IMR-90 (cell line): ENCODE measurements around the gene SOCS6. TPM values are rescaled to one million over a fixed set of nuclear protein-coding genes. Genes with fewer than 3 reads are reported as not detected.
"Not testable (repeated sequence)": the region's sequence is repeated elsewhere in the genome, so short reads cannot be mapped to it uniquely, and the experiment has no call there.

Experiments
- ATAC-seq: fragments of 200-7000 bp; cut with Tn5 transposase; 2 replicates; pipeline ENCODE4 v1.9.1; 2020; ENCODE audit warnings: low read depth, mild to moderate bottlenecking, moderate library complexity
- BruUV-seq: library from RNA; stranded (reverse); fragments of 400-500 nt; replicated peaks from 2 replicates; lab custom pipeline; 2021; lab: Mats Ljungman, UMichigan
- CTCF ChIA-PET: fragments of 300-600 bp; formaldehyde crosslinking; extraction: SDS; loops from one replicate; lab custom pipeline; 2021; ENCODE audit warnings: antibody characterized with exemption; lab: Yijun Ruan, JAX
- POLR2A ChIA-PET: fragments of 300-600 bp; sonication (Branson Sonifier 250); formaldehyde crosslinking; loops from one replicate; lab custom pipeline; 2022; ENCODE audit warnings: antibody characterized with exemption; ENCODE audit not compliant: unreplicated experiment; lab: Charles Lee
- DNase-seq: peaks from one replicate; pipeline ENCODE4 v3.0.0; 2013
- H2AFZ ChIP-seq: replicated peaks from 2 replicates; pipeline ENCODE3; 2013; ENCODE audit warnings: low read length, mild to moderate bottlenecking; ENCODE audit not compliant: poor library complexity
- H2AK5ac ChIP-seq: 2 replicates; pipeline ENCODE4 v1.6.1; 2013; ENCODE audit warnings: low read depth, low read length, inconsistent platforms
- H2AK9ac ChIP-seq: replicated peaks from 2 replicates; pipeline ENCODE3; 2013; ENCODE audit warnings: mild to moderate bottlenecking, low read depth, low read length, moderate library complexity; ENCODE audit not compliant: poor library complexity
- H2BK120ac ChIP-seq: 2 replicates; pipeline ENCODE4 v1.6.1; 2013; ENCODE audit warnings: low read depth, low read length, inconsistent platforms
- H2BK15ac ChIP-seq: 3 replicates; pipeline ENCODE4 v1.6.1; 2013; ENCODE audit warnings: low read depth, low read length, inconsistent platforms
- H2BK20ac ChIP-seq: 2 replicates; pipeline ENCODE4 v1.6.1; 2013; ENCODE audit warnings: low read depth, mild to moderate bottlenecking, inconsistent platforms, low read length, moderate library complexity
- H2BK5ac ChIP-seq: 2 replicates; pipeline ENCODE4 v1.6.1; 2013; ENCODE audit warnings: mild to moderate bottlenecking, low read depth, low read length, inconsistent platforms; ENCODE audit not compliant: poor library complexity, severe bottlenecking
- H3K14ac ChIP-seq: replicated peaks from 2 replicates; pipeline ENCODE4 v1.6.1; 2013; ENCODE audit warnings: low read depth, low read length, inconsistent platforms
- H3K18ac ChIP-seq: 2 replicates; pipeline ENCODE4 v1.6.1; 2013; ENCODE audit warnings: low read depth, low read length, control low read depth
- H3K23ac ChIP-seq: 2 replicates; pipeline ENCODE4 v1.6.1; 2013; ENCODE audit warnings: low read depth, low read length, inconsistent platforms
- H3K27ac ChIP-seq: 2 replicates; pipeline ENCODE4 v1.5.1; 2013; ENCODE audit warnings: mild to moderate bottlenecking, control low read depth, low read length; ENCODE audit not compliant: insufficient read depth
- H3K27me3 ChIP-seq: 2 replicates; pipeline ENCODE4 v1.6.1; 2013; ENCODE audit warnings: low read length; ENCODE audit not compliant: control insufficient read depth, insufficient read depth
- H3K36me3 ChIP-seq: 2 replicates; pipeline ENCODE4 v1.6.1; 2013; ENCODE audit warnings: low read length, mixed read lengths; ENCODE audit not compliant: control insufficient read depth, insufficient read depth
- H3K4ac ChIP-seq: 2 replicates; pipeline ENCODE4 v1.6.1; 2013; ENCODE audit warnings: low read depth, low read length, inconsistent platforms
- H3K4me1 ChIP-seq: 2 replicates; pipeline ENCODE4 v1.6.1; 2013; ENCODE audit warnings: low read length, mixed read lengths; ENCODE audit not compliant: control insufficient read depth, insufficient read depth
- H3K4me2 ChIP-seq: 2 replicates; pipeline ENCODE4 v1.6.1; 2013; ENCODE audit warnings: low read depth, mild to moderate bottlenecking, control low read depth, low read length, moderate library complexity
- H3K4me3 ChIP-seq: 2 replicates; pipeline ENCODE4 v1.5.1; 2013; ENCODE audit warnings: low read depth, mild to moderate bottlenecking, control low read depth, low read length, moderate library complexity; ENCODE audit not compliant: insufficient read depth
- H3K56ac ChIP-seq: 2 replicates; pipeline ENCODE4 v1.6.1; 2013; ENCODE audit warnings: low read length, inconsistent platforms; ENCODE audit not compliant: insufficient read depth; ENCODE audit errors: extremely low read depth
- H3K79me1 ChIP-seq, 2 experiments: 2 replicates each; pipeline ENCODE4 v1.6.1; 2013; ENCODE audit warnings: low read length in 2 of 2, inconsistent platforms in 1 of 2, low read depth in 1 of 2
- H3K9ac ChIP-seq: 2 replicates; pipeline ENCODE4 v1.6.1; 2013; ENCODE audit warnings: low read depth, low read length, control low read depth
- H3K9me1 ChIP-seq: 2 replicates; pipeline ENCODE4 v1.6.1; 2013; ENCODE audit warnings: low read length, inconsistent platforms; ENCODE audit not compliant: insufficient read depth
- H3K9me3 ChIP-seq: 2 replicates; pipeline ENCODE4 v1.6.1; 2013; ENCODE audit warnings: low read length; ENCODE audit not compliant: control insufficient read depth, insufficient read depth
- H4K20me1 ChIP-seq: 2 replicates; pipeline ENCODE4 v1.6.1; 2013; ENCODE audit warnings: low read length, inconsistent platforms; ENCODE audit not compliant: insufficient read depth
- H4K5ac ChIP-seq: 2 replicates; pipeline ENCODE4 v1.6.1; 2013; ENCODE audit warnings: mild to moderate bottlenecking, low read depth, low read length, control low read depth
- H4K8ac ChIP-seq, 2 experiments: 2 replicates each; pipeline ENCODE4 v1.6.1; 2013; ENCODE audit warnings: low read depth in 2 of 2, low read length in 2 of 2, control low read depth in 1 of 2, inconsistent platforms in 1 of 2
- H4K91ac ChIP-seq: 2 replicates; pipeline ENCODE4 v1.6.1; 2013; ENCODE audit warnings: low read depth, low read length, inconsistent platforms; ENCODE audit not compliant: insufficient read depth
- FOS ChIP-seq: fragments of 150-350 bp; IDR thresholded peaks from 2 replicates; pipeline ENCODE4 v1.6.1; 2016; ENCODE audit warnings: low read depth, low read length
- MAFK ChIP-seq: IDR thresholded peaks from 2 replicates; pipeline ENCODE4 v1.6.1; 2012; ENCODE audit warnings: low read depth, low read length, improper control_type of control experiment
- WGBS, 2 experiments: methylation state at CpG; one replicate each; pipeline versions ENCODE4 v1.1.5 to v1.1.7; 2013; ENCODE audit warnings: missing lambda C conversion rate in 2 of 2; ENCODE audit not compliant: insufficient read length in 1 of 2; ENCODE audit errors: extremely low coverage in 2 of 2; 5-methylcytosine and 5-hydroxymethylcytosine counted together
- dilution Hi-C: fragments of 300-500 bp; cut with HindIII; formaldehyde crosslinking; loops from one replicate; pipeline ENCODE4 v1.14.3; 2018; ENCODE audit warnings: low sequenced_read_pairs; ENCODE audit not compliant: unreplicated experiment
- in situ Hi-C: fragments of 300-500 bp; cut with MboI; formaldehyde crosslinking; loops from 3 replicates; pipeline ENCODE4 v1.14.3; 2019; ENCODE audit warnings: low sequenced_read_pairs, inconsistent platforms, mixed read lengths
- intact Hi-C: fragments of 100-400 bp; cut with micrococcal nuclease; formaldehyde crosslinking; loops from 2 replicates; pipeline ENCODE4 v1.10.0; 2022
- polyA plus RNA-seq, 3 experiments: library from polyadenylated mRNA; depleted of rRNA; stranded (reverse); fragments of >200 nt; gene quantifications; 2 replicates each; pipeline ENCODE4 v1.2.3, GENCODE V29; 2012; ENCODE audit warnings: low replicate concordance in 1 of 3
- total RNA-seq: library from RNA; depleted of rRNA; stranded (reverse); fragments of >200 nt; gene quantifications from 2 replicates; pipeline ENCODE4 v1.2.3, GENCODE V29; 2012

Gene SOCS6
- total and polyA plus RNA-seq, 2 of the 4 experiments (the other 2 are of a cell fraction): 21.3 to 57.4 TPM

GRCh38 chr18:70358105-70358406 lies 69.2 kb downstream of the SOCS6 start:
- H2BK15ac ChIP-seq, H2AK9ac ChIP-seq, H3K14ac ChIP-seq, H3K4me1 ChIP-seq, H2BK120ac ChIP-seq, H3K9ac ChIP-seq, BruUV-seq, H3K4me3 ChIP-seq, H3K9me1 ChIP-seq, POLR2A ChIA-PET, H4K20me1 ChIP-seq, H3K79me1 ChIP-seq, H4K5ac ChIP-seq, intact Hi-C loops, H3K18ac ChIP-seq, H4K8ac ChIP-seq, H4K91ac ChIP-seq, H3K23ac ChIP-seq, H3K27me3 ChIP-seq, in situ Hi-C loops, dilution Hi-C loops, H3K56ac ChIP-seq, H3K36me3 ChIP-seq, H3K4me2 ChIP-seq, H2AFZ ChIP-seq, H3K9me3 ChIP-seq: not testable (repeated sequence)
- Histone ChIP-seq H2AK5ac (0 out of 2 replicates have a peak overlapping the region, but pooled peaks have one; percentile 58), H2BK5ac (peak overlapping the region; percentile 98), H3K27ac (peak overlapping the region; percentile 59), H2BK20ac (0 out of 2 replicates have a peak overlapping the region, but pooled peaks have one; percentile 52), H3K4ac (peak overlapping the region; percentile 32; the same call in 1 of the 2 replicates)
- ATAC-seq (peak; percentile 89), DNase-seq (peak; percentile 91)
- WGBS, 2 experiments: no CpG with 5 or more reads among the region's 5 CpGs
- TF ChIP-seq MAFK: peak; percentile 54; the same call in 1 of the 2 replicates
- peak; percentile 84 for TF ChIP-seq FOS
- CTCF ChIA-PET: interaction anchor here (0.7 kb wide), 1 partner anchor 55 kb away, joined by 5 read pairs; no protein-coding TSS in a partner anchor
